GM12878 (cell line): ENCODE measurements around the gene GLMP. TPM values are rescaled to one million over a fixed set of nuclear protein-coding genes. Genes with fewer than 3 reads are reported as not detected.

Experiments used
- ATAC-seq: fragments of 200-7000 bp; cut with Tn5 transposase; 3 replicates; pipeline ENCODE4 v1.9.1; 2020; ENCODE audit warnings: mild to moderate bottlenecking, moderate library complexity
- BruUV-seq: library from RNA; stranded (reverse); fragments of 400-500 nt; replicated peaks from 2 replicates; lab custom pipeline; 2021; lab: Mats Ljungman, UMichigan
- CTCF ChIA-PET: fragments of 300-600 bp; sonication (Branson Sonifier 250); formaldehyde crosslinking; extraction: SDS; loops from one replicate; lab custom pipeline; 2021; ENCODE audit warnings: inconsistent platforms; lab: Yijun Ruan, JAX
- POLR2A ChIA-PET: fragments of 350-600 bp; formaldehyde crosslinking; extraction: SDS; loops from one replicate; lab custom pipeline; 2021; ENCODE audit warnings: inconsistent platforms; lab: Charles Lee
- RAD21 ChIA-PET: fragments of 300-600 bp; sonication (Branson Sonifier 250); formaldehyde crosslinking; loops from one replicate; lab custom pipeline; 2023; ENCODE audit warnings: antibody characterized with exemption; ENCODE audit not compliant: unreplicated experiment; lab: Charles Lee
- SMC1A ChIA-PET: fragments of 300-600 bp; sonication (Branson Sonifier 250); formaldehyde crosslinking; loops from one replicate; lab custom pipeline; 2023; ENCODE audit not compliant: unreplicated experiment, uncharacterized antibody; lab: Charles Lee
- DNase-seq: peaks from one replicate; pipeline ENCODE4 v3.0.0-alpha.2; 2011; ENCODE audit warnings: low read depth, low spot score
- FAIRE-seq: peaks from 3 replicates; lab custom pipeline; 2011; peaks lifted over from hg19 to GRCh38; lab: Jason Lieb, UNC
- H2AFZ ChIP-seq: 2 replicates; pipeline ENCODE4 v1.6.0; 2011; ENCODE audit warnings: low read depth, low read length, control low read depth; ENCODE audit not compliant: control insufficient read depth
- H3K27ac ChIP-seq: 2 replicates; pipeline ENCODE4 v1.5.1; 2011; ENCODE audit warnings: control low read depth; ENCODE audit not compliant: control insufficient read depth, insufficient read depth
- H3K27me3 ChIP-seq, 2 experiments: replicated peaks in 1 of 2; 2 replicates each; pipeline versions ENCODE4 v1.6.0 to v1.6.1; 2011; ENCODE audit warnings: low read length in 1 of 2; ENCODE audit not compliant: control insufficient read depth in 2 of 2, insufficient read depth in 2 of 2
- H3K36me3 ChIP-seq, 2 experiments: 2 replicates each; pipeline ENCODE4 v1.5.1; 2011; ENCODE audit warnings: low read length in 1 of 2; ENCODE audit not compliant: control insufficient read depth in 2 of 2, insufficient read depth in 2 of 2
- H3K4me1 ChIP-seq: 2 replicates; pipeline ENCODE4 v1.6.1; 2011; ENCODE audit warnings: mild to moderate bottlenecking, low read length, moderate library complexity, mixed read lengths; ENCODE audit not compliant: control insufficient read depth, insufficient read depth
- H3K4me2 ChIP-seq: 2 replicates; pipeline ENCODE4 v1.6.0; 2011; ENCODE audit warnings: control low read depth; ENCODE audit not compliant: control insufficient read depth, insufficient read depth
- H3K4me3 ChIP-seq: fragments of 200-600 bp; sonication (generic); 2 replicates; pipeline ENCODE4 v1.5.1; 2016
- H3K79me2 ChIP-seq: 2 replicates; pipeline ENCODE4 v1.6.0; 2011; ENCODE audit warnings: low read length; ENCODE audit not compliant: control insufficient read depth, insufficient read depth
- H3K9ac ChIP-seq: 2 replicates; pipeline ENCODE4 v1.8.0; 2011; ENCODE audit warnings: low read length, control low read depth, mixed read lengths; ENCODE audit not compliant: control insufficient read depth, insufficient read depth
- H3K9me3 ChIP-seq: replicated peaks from 3 replicates; pipeline ENCODE4 v1.5.1; 2011; ENCODE audit warnings: mild to moderate bottlenecking, low read length; ENCODE audit not compliant: control insufficient read depth, insufficient read depth
- H4K20me1 ChIP-seq: 2 replicates; pipeline ENCODE4 v1.6.0; 2011; ENCODE audit not compliant: control insufficient read depth, insufficient read depth
- ASH2L ChIP-seq: fragments of 300-600, 200-600 bp; sonication (generic); IDR thresholded peaks from 2 replicates; pipeline ENCODE4 v1.6.1; 2017; ENCODE audit warnings: low read depth, mild to moderate bottlenecking, borderline replicate concordance
- ETV6 ChIP-seq, 2 experiments: fragments of 450-650 bp in 1 of 2; IDR thresholded peaks in 1 of 2; conservative IDR thresholded peaks in 1 of 2; 2 replicates each; pipeline ENCODE4 v1.6.1; 2014; ENCODE audit warnings: antibody characterized with exemption in 1 of 2, borderline replicate concordance in 1 of 2, low read depth in 1 of 2, mild to moderate bottlenecking in 1 of 2, moderate library complexity in 1 of 2
- FOXK2 ChIP-seq: fragments of 450-650 bp; IDR thresholded peaks from 2 replicates; pipeline ENCODE4 v1.6.1; 2017; ENCODE audit warnings: mild to moderate bottlenecking, moderate library complexity
- GABPA ChIP-seq: IDR thresholded peaks from 2 replicates; pipeline ENCODE4 v1.6.1; 2014; ENCODE audit warnings: antibody characterized with exemption, low read depth, mild to moderate bottlenecking, inconsistent platforms
- IKZF2 ChIP-seq, 2 experiments: fragments of 450-650 bp; IDR thresholded peaks; 2 replicates each; pipeline ENCODE4 v1.6.1; 2017; ENCODE audit warnings: mild to moderate bottlenecking in 2 of 2, moderate library complexity in 2 of 2
- IRF4 ChIP-seq: IDR thresholded peaks from 2 replicates; pipeline ENCODE4 v1.6.1; 2011; ENCODE audit warnings: low read depth, low read length
- JUND ChIP-seq: IDR thresholded peaks from 2 replicates; pipeline ENCODE4 v1.6.1; 2012; ENCODE audit warnings: low read depth, mild to moderate bottlenecking, low read length, improper control_type of control experiment, moderate library complexity
- MEF2B ChIP-seq: fragments of 450-650 bp; IDR thresholded peaks from 2 replicates; pipeline ENCODE4 v1.6.1; 2018; ENCODE audit warnings: mild to moderate bottlenecking, moderate library complexity; ENCODE audit not compliant: partially characterized antibody, poor library complexity, severe bottlenecking
- NBN ChIP-seq: fragments of 450-650 bp; IDR thresholded peaks from 2 replicates; pipeline ENCODE4 v1.6.1; 2016
- PAX8 ChIP-seq: fragments of 450-650 bp; IDR thresholded peaks from 2 replicates; pipeline ENCODE4 v1.6.1; 2017; ENCODE audit warnings: mild to moderate bottlenecking, moderate library complexity
- RELA ChIP-seq: fragments of 450-650 bp; IDR thresholded peaks from 2 replicates; pipeline ENCODE4 v1.8.0; 2014; ENCODE audit warnings: borderline replicate concordance; ENCODE audit not compliant: partially characterized antibody
- SMAD5 ChIP-seq: IDR thresholded peaks from 2 replicates; pipeline ENCODE4 v1.6.1; 2016; ENCODE audit warnings: antibody characterized with exemption, low read depth
- SMC3 ChIP-seq: IDR thresholded peaks from 2 replicates; pipeline ENCODE4 v1.6.1; 2011; ENCODE audit warnings: low read length, improper control_type of control experiment, borderline replicate concordance
- TCF7 ChIP-seq: IDR thresholded peaks from 2 replicates; pipeline ENCODE4 v1.6.1; 2014; ENCODE audit warnings: antibody characterized with exemption, borderline replicate concordance
- USF2 ChIP-seq: IDR thresholded peaks from 2 replicates; pipeline ENCODE4 v1.6.1; 2011; ENCODE audit warnings: low read depth, low read length, improper control_type of control experiment, borderline replicate concordance
- YY1 ChIP-seq: IDR thresholded peaks from 2 replicates; pipeline ENCODE4 v1.6.1; 2011; ENCODE audit warnings: low read depth, mild to moderate bottlenecking, low read length
- ZBTB11 ChIP-seq: fragments of 450-650 bp; formaldehyde crosslinking; IDR thresholded peaks from 2 replicates; pipeline ENCODE4 v1.5.0; 2022; ENCODE audit warnings: mild to moderate bottlenecking, missing genetic modification characterization
- ZNF207 ChIP-seq: fragments of 450-650 bp; IDR thresholded peaks from 2 replicates; pipeline ENCODE4 v1.6.1; 2014; ENCODE audit warnings: antibody characterized with exemption, mild to moderate bottlenecking, borderline replicate concordance
- ZNF274 ChIP-seq: IDR thresholded peaks from one replicate; pipeline ENCODE4 v1.8.0; 2011; ENCODE audit not compliant: insufficient read length, insufficient read depth
- WGBS: methylation state at CpG from one replicate; pipeline ENCODE4 v1.1.6; 2016; ENCODE audit warnings: low lambda C conversion rate; ENCODE audit not compliant: insufficient replicate concordance, insufficient coverage; ENCODE audit errors: missing lambda C conversion rate; 5-methylcytosine and 5-hydroxymethylcytosine counted together
- in situ Hi-C: fragments of 300-500 bp; cut with MboI; formaldehyde crosslinking; loops from 9 replicates; pipeline ENCODE4 v1.14.3; 2018; ENCODE audit warnings: mixed read lengths
- intact Hi-C: fragments of 100-400 bp; cut with micrococcal nuclease; formaldehyde crosslinking; loops from one replicate; pipeline ENCODE4 v1.14.2; 2022; ENCODE audit not compliant: unreplicated experiment
- polyA plus RNA-seq, 11 experiments: library from polyadenylated mRNA; depleted of rRNA in 4 of 11; unstranded in 6 of 11; stranded (reverse) in 5 of 11; fragments of >200 nt; fragmentation: Nextera tagmentation in 4 of 11; fragmentation: Illumina TruSeq in 1 of 11; extraction: Ambion mirVana in 4 of 11; extraction: Trizol in 1 of 11; gene quantifications; 1 replicate in 1 of 11; 2 replicates in 10 of 11; pipeline versions ENCODE4 v1.2.1 to v1.2.3, GENCODE V29; 2011 to 2016; ENCODE audit warnings: inconsistent platforms in 2 of 11, missing spikeins in 2 of 11, low read depth in 1 of 11
- total RNA-seq, 4 experiments: library from RNA; depleted of rRNA in 3 of 4; stranded (reverse); fragments of >200 nt in 3 of 4; fragmentation: Illumina TruSeq in 1 of 4; extraction: Trizol in 1 of 4; gene quantifications; 2 replicates each; pipeline versions ENCODE4 v1.2.1 to v1.2.3, GENCODE V29; 2013 to 2021
- TF ChIP-seq, protein P1 (sequence below): fragments of 450-650 bp; IDR thresholded peaks from 2 replicates; pipeline ENCODE4 v1.6.1; 2016; ENCODE audit warnings: mild to moderate bottlenecking

Gene GLMP
- total and polyA plus RNA-seq, 10 of the 15 experiments (the other 5 are each of a cell fraction or from before 2014, with no cell fraction given), result 4.4 to 30.0 (median 19.5) TPM

GRCh38 chr1:156258859-156259258, 36.6 kb downstream of the GLMP start (continued):
- no peak for TF ChIP-seq JUND
- TF ChIP-seq ZNF274, result no peak
- TF ChIP-seq, protein P1, sequence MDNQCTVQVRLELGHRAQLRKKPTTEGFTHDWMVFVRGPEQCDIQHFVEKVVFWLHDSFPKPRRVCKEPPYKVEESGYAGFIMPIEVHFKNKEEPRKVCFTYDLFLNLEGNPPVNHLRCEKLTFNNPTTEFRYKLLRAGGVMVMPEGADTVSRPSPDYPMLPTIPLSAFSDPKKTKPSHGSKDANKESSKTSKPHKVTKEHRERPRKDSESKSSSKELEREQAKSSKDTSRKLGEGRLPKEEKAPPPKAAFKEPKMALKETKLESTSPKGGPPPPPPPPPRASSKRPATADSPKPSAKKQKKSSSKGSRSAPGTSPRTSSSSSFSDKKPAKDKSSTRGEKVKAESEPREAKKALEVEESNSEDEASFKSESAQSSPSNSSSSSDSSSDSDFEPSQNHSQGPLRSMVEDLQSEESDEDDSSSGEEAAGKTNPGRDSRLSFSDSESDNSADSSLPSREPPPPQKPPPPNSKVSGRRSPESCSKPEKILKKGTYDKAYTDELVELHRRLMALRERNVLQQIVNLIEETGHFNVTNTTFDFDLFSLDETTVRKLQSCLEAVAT, result no peak
- TF ChIP-seq TCF7, result no peak
- TF ChIP-seq ZNF207, result no peak
- TF ChIP-seq NBN, result no peak
- TF ChIP-seq IKZF2 (IDR thresholded peaks at IDR 0.05), result no peak
- TF ChIP-seq MEF2B, result no peak
- TF ChIP-seq, all 136 proteins: peak for 0

GRCh38 chr1:156257711-156258110, 37.8 kb downstream of the GLMP start:
- H3K27me3 ChIP-seq, result no peaks in the 10 kb centered on the region
- H3K36me3 ChIP-seq, result peaks cover 41 to 45% of the 10 kb centered on the region in 2 experiments
- no peak overlapping the region for H3K9ac ChIP-seq
- WGBS, result 56% methylated on average over 2 of the region's 2 CpGs
- ATAC-seq, result no peak
- H3K4me3 ChIP-seq, result no peak overlapping the region
- H3K9me3 ChIP-seq, result no peaks in the 10 kb centered on the region
- no peak overlapping the region for H2AFZ ChIP-seq
- ChIA-PET POLR2A (interaction anchor here (0.5 kb wide), 1 partner anchor 115 kb away, joined by 3 read pairs; no protein-coding TSS in a partner anchor), RAD21 (no interaction called here), CTCF (interaction anchor here (0.9 to 1.2 kb wide), 2 partner anchors 62 to 112 kb away, joined by 3 to 4 read pairs; no protein-coding TSS in a partner anchor), SMC1A (interaction anchor here (2.0 kb wide), 1 partner anchor 11 kb away, joined by 4 read pairs; no protein-coding TSS in a partner anchor)
- no peak for FAIRE-seq
- DNase-seq, result no peak
- no peak overlapping the region for H3K4me2 ChIP-seq
- no TSS peak for BruUV-seq
- H3K27ac ChIP-seq, result no peak overlapping the region
- in situ Hi-C loops, result no loop called here
- intact Hi-C loops, result no loop called here
- no peaks in the 10 kb centered on the region for H3K4me1 ChIP-seq
- H4K20me1 ChIP-seq, result no peaks in the 10 kb centered on the region
- no peaks in the 10 kb centered on the region for H3K79me2 ChIP-seq
- TF ChIP-seq ASH2L, result no peak
- no peak for TF ChIP-seq SMC3
- TF ChIP-seq USF2, result no peak
- no peak for TF ChIP-seq IRF4
- TF ChIP-seq RELA, result no peak
- TF ChIP-seq PAX8, result no peak
- no peak for TF ChIP-seq MEF2B
- no peak for TF ChIP-seq ZBTB11 (CRISPR knock-in tag)
- TF ChIP-seq FOXK2, result no peak
- TF ChIP-seq GABPA, result no peak
- no peak for TF ChIP-seq ETV6 (conservative IDR thresholded peaks at IDR 0.05 in 1 of 2, IDR thresholded peaks at IDR 0.05 in 1 of 2; ENCODE audit: borderline replicate concordance in 1 of 2, low read depth in 1 of 2)
- TF ChIP-seq YY1, result no peak
- TF ChIP-seq SMAD5, result no peak
